GM18511 (cell line): Measurements from ENCODE around the gene FAU.
"Not testable (repeated sequence)": the region's sequence is repeated elsewhere in the genome, so short reads cannot be mapped to it uniquely, and the experiment has no call there.

ENCODE experiments used
- ATAC-seq: cut with Tn5 transposase; IDR thresholded peaks from one replicate; pipeline ENCODE4 v1.9.1; 2021; ENCODE audit warnings: mild to moderate bottlenecking, moderate library complexity; ENCODE audit not compliant: unreplicated experiment

The FAU gene

GRCh38 chr11:65124480-65125196, 2.7 kb upstream of the FAU start:
- no peak for ATAC-seq

DNA sequence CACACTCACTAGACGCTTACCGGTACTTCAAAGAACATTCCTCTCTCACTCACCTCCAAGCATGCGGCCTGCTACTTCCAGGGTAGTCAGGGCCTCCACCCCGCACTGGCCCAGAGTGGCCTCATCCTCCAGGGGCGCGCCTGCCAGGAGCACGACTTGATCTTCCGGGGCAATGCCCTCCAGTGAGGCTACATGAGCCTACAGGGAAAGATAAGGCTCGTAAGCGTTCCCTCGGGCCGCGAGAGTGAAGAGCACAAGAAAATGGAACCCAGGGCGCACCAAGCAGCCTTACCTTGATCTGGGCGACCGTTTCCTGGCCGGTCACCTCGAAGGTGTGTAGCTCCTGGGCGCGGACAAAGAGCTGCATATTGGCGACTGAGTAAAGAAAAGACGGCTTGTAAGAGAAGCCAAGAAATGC, 478 bp downstream of the FAU start:
- no peak for ATAC-seq

DNA sequence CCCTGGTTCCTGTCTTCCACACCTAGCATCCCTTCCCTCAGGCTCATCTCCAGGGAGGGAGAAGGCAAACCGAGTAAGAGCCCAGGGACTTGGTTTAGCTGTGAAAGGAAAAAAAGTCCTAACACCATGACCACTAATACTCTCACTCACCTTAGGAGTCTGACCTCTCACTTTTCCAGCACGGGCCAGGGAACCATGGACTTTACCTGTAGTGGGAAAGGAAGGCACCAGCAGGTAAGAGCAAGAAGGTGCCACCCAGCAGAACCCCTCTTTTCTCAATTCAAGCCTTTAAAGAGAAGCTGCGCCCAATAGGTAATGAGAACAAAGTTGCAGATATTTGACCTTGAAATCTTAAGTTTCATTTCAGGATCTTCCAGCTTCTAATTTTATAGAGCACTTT, 1.1 kb downstream of the FAU start:
- ATAC-seq, result no peak

GRCh38 chr11:65119670-65119995, 2.3 kb downstream of the FAU start:
- no peak for ATAC-seq

GRCh38 chr11:65118891-65119669, 2.9 kb downstream of the FAU start:
- not testable (repeated sequence) for ATAC-seq

- no peak for ATAC-seq
Observed at GRCh38 chr11:65118097-65118837, 3.7 kb downstream of the FAU start.

GRCh38 chr11:65117206-65118096, 4.5 kb downstream of the FAU start, which contains the start of gene ZNHIT2:
Gene ZNHIT2 (minus strand): TSS chr11:65117701. CDS start chr11:65117653, 48 bp downstream.
- peak; percentile 63 for ATAC-seq

DNA sequence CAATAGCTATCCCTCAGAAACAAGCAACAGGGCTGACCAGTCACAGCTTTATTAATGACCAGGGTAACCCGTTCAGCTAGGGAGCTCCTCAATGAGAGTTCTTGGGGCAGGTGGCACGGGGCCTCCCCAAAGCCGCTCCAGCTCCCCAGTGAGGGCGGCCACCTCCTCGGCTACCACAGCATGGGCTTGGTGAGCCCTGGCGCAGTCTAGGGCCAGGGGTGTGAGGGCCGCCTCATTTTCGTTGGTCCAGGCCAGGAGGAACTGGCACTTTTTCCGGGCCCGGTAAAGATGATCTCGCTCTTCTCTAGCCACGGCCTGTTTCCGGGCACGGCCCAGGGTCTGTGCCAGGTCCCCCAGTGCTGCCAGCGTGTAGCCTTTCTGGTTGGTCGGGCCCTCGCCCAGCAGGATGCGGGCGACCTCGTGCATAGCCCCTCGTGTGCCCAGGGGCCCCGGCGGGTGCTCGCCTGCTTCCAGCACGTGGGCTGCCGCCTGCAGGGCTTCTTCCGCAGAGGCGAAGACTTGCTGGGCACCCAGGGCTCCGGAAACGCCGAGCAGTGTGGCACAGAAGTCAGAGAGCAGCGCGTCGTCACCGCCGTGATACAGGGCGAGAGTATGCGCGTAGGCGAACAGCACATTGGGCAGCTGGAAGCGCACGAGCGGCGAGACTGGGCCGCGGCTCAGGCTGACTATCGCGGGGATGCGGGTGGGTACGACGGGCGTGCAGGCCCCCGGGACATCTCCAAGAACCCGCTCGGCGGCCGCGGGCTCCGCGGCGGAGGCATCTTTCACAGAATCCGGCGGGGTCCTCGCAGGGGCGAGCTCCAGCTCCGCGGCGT, 5.3 kb downstream of the FAU start:
- no peak for ATAC-seq

DNA sequence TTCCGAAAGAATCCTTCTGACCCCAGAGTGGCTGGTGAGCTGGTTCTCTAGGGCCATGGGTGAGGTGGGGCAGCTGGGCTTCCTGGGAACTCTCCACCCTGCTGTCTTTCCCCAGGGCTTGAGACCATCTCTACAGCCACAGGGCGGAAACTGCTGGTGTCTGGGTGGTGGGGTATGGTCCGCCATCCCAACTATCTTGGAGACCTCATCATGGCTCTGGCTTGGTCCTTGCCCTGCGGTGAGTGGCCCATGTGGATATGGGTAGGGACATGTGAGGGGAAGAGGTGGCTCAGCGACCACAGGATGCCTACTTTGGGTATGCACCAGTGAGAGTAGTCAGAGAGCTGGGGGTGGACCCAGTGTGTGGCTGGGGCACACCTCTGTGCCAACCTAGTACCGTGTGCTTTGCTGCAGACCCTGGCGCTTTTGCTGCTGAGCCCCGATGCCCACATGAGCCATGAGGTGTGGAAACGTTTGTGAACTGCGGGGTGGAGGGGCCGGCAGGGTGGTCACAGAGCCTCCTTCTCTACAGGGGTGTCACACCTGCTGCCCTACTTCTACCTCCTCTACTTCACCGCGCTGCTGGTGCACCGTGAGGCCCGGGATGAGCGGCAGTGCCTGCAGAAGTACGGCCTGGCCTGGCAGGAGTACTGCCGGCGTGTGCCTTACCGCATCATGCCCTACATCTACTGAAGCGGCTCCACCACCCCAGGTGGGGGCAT, 6.4 kb downstream of the FAU start:
- ATAC-seq, result no peak

GRCh38 chr11:65114538-65115171, 7.3 kb downstream of the FAU start:
- no peak for ATAC-seq

- ATAC-seq, result no peak
Observed at GRCh38 chr11:65113839-65114238, 8.1 kb downstream of the FAU start.

- no peak for ATAC-seq
Observed at GRCh38 chr11:65113361-65113756, 8.6 kb downstream of the FAU start.

- ATAC-seq, result no peak
Observed at GRCh38 chr11:65112546-65113360, 9.2 kb downstream of the FAU start.

DNA sequence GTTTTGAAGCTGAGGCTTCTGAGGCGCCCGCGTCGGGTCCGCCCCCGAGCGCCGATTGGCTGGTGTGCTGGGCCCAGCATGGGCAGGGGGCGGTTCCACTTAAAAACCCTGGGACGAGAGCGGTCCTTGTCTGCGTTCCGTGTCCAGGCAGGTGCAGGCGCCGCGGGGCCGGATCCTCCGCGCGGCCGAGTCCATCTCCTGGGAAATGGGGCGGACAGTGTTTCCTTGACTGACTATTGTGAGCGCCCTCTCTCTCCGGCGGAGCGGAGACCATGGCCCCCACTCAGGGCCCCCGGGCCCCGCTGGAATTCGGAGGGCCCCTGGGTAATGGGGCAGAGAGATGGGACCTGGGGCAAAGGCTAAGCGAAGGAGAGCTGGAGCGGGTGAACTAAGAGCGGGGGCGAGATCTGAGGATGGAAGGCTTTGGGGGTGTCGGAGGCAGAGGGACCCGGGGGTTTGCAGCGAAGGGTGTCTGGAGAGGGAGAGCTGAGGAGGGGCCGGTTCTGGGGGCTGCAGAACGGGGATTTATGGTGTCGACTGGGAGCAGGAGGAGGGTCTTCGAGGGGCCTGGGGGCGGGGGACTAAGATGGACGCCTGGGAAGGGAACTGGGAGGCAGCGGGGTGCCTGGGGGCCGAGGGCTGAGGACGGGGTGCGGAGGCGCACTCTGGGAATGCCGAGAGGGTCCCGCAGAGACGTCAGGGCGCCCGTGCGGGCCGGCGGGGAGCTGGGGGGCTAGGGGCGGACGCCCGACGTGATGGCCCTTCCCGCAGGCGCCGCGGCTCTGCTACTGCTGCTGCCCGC, 10.0 kb downstream of the FAU start, which contains the start of gene TM7SF2:
TSS of gene TM7SF2 (plus strand) at position 129 of the 802 bp plus-strand sequence. CDS start at position 273, 144 bp downstream.
- peak; percentile 66 for ATAC-seq

- no peak for ATAC-seq
Observed at GRCh38 chr11:65111159-65111743, 10.7 kb downstream of the FAU start.

DNA sequence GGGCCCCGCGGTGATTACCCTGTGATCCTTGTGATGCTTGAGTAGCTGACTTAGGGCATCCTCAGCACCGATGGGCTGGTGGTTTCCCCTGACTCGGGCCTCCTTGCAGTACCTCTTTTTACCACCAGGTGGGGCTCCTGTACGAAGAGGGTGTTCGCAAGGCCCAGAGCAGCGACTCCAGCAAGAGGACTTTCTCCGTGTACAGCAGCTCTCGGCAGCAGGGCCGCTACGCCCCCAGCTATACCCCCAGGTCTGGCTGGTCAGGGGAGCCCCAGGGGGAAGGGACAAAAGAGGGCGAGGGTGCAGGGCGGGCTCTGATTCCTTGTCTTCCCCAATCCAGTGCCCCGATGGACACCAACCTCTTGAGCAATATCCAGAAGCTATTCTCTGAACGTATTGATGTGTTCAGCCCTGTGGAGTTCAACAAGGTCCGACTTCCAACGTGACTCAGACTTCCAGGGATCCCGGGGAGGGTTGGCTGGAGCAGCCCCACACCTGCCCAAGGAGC, 11.5 kb downstream of the FAU start:
- no peak for ATAC-seq
